Osteocyte (in vitro differentiated cells): ENCODE results near the gene ZNF358. TPM values are rescaled to one million over a fixed set of nuclear protein-coding genes. Genes with fewer than 3 reads are reported as not detected.

Experiments used
- DNase-seq: peaks from one replicate; pipeline ENCODE4 v3.0.0; 2021; ENCODE audit warnings: mixed read lengths; ENCODE audit not compliant: unreplicated experiment; ENCODE audit errors: extremely low spot score
- H3K27ac Mint-ChIP-seq: one replicate; pipeline ENCODE4 v1.8.0; 2021; ENCODE audit warnings: mild to moderate bottlenecking, mixed read lengths; ENCODE audit not compliant: unreplicated experiment
- H3K27me3 Mint-ChIP-seq: one replicate; pipeline ENCODE4 v1.8.0; 2021; ENCODE audit warnings: mixed read lengths; ENCODE audit not compliant: unreplicated experiment
- H3K36me3 Mint-ChIP-seq: one replicate; pipeline ENCODE4 v1.8.0; 2021; ENCODE audit warnings: mixed read lengths; ENCODE audit not compliant: unreplicated experiment
- H3K4me1 Mint-ChIP-seq: one replicate; pipeline ENCODE4 v1.8.0; 2021; ENCODE audit warnings: mixed read lengths; ENCODE audit not compliant: unreplicated experiment
- H3K4me3 Mint-ChIP-seq: one replicate; pipeline ENCODE4 v1.8.0; 2021; ENCODE audit warnings: mild to moderate bottlenecking, moderate library complexity, mixed read lengths; ENCODE audit not compliant: unreplicated experiment
- H3K9me3 Mint-ChIP-seq: one replicate; pipeline ENCODE4 v1.8.0; 2021; ENCODE audit warnings: mixed read lengths; ENCODE audit not compliant: unreplicated experiment
- CTCF ChIP-seq: fragments of 200-600 bp; sonication (generic); IDR thresholded peaks from 2 replicates; pipeline ENCODE4 v1.5.0; 2021; ENCODE audit warnings: antibody characterized with exemption, mild to moderate bottlenecking, moderate library complexity
- total RNA-seq: library from RNA; stranded (reverse); gene quantifications from 2 replicates; pipeline ENCODE4 v1.2.1, GENCODE V29; 2021

ZNF358 gene
- total RNA-seq, 1 donor from 2014 or later: 93.5 TPM

DNA sequence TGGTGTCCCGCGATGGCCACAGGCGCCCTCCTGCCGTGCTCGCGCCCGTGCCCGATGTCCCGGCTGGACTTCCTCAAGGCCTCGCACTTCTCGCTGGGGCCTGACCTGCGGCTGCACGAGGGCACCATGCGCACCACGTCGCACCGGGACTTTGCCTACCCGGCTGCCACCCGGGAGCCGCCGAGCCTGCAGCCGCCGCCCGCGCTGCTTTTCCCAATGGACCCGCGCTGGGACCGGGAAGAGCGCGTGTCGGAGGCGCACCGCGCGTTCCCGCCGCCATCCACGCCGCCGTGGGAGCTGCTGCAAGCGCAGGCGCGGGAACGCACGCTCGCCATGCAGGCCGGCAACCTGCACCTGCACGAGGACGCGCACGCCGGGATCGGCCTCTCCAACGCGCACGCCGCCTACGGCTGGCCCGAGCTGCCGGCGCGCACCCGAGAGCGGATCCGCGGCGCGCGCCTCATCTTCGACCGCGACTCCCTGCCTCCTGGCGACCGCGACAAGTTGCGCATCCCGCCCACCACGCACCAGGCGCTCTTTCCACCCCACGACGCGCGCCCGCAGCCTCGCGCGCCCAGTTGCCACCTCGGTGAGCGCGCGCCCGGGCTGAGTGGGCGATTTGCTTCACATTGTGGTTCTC, 15.0 kb upstream of the ZNF358 start:
- Mint-ChIP-seq H3K27me3 (peaks cover 18% of the 10 kb centered on the region), H3K36me3 (no peaks in the 10 kb centered on the region), H3K27ac (no peak overlapping the region), H3K4me1 (no peaks in the 10 kb centered on the region), H3K9me3 (no peaks in the 10 kb centered on the region), H3K4me3 (peak overlapping the region; percentile 70)
- DNase-seq: no peak
- peak; percentile 20 for TF ChIP-seq CTCF

GRCh38 chr19:7502552-7502951, 13.4 kb upstream of the ZNF358 start:
- no peaks in the 10 kb centered on the region for H3K9me3 Mint-ChIP-seq
- peaks cover 5% of the 10 kb centered on the region for H3K4me1 Mint-ChIP-seq
- no peak overlapping the region for H3K27ac Mint-ChIP-seq
- no peaks in the 10 kb centered on the region for H3K36me3 Mint-ChIP-seq
- no peak overlapping the region for H3K4me3 Mint-ChIP-seq
- DNase-seq: no peak
- TF ChIP-seq CTCF: no peak
- H3K27me3 Mint-ChIP-seq: peaks cover 18% of the 10 kb centered on the region

- Mint-ChIP-seq H3K9me3 (no peaks in the 10 kb centered on the region), H3K4me1 (peaks cover 11% of the 10 kb centered on the region), H3K27me3 (peaks cover 11% of the 10 kb centered on the region), H3K4me3 (no peak overlapping the region), H3K27ac (no peak overlapping the region), H3K36me3 (no peaks in the 10 kb centered on the region)
- DNase-seq: no peak
- no peak for TF ChIP-seq CTCF
Measured at GRCh38 chr19:7504684-7505083, 11.2 kb upstream of the ZNF358 start.

DNA sequence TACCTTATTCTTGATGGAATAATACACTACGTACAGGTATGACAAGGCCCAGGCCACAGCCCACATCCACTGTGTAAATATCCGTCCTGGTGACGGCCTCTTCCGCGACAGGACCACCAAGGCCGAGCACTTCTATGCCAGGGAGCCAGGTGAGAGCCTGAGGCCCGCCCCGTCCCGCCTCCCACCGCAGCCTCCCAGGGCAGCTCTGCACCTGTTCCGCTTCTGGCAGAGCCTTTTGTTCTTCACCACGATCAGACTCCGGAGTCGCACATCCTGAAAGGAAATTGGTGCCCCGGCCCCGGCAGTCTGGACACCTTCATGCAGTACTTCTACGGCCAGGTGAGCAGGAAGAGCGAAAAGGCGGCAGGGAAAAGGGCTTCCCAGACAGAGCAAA, 10.6 kb upstream of the ZNF358 start:
- Mint-ChIP-seq H3K4me1 (peaks cover 11% of the 10 kb centered on the region), H3K27ac (no peak overlapping the region), H3K4me3 (no peak overlapping the region), H3K9me3 (no peaks in the 10 kb centered on the region), H3K27me3 (peaks cover 9% of the 10 kb centered on the region), H3K36me3 (no peaks in the 10 kb centered on the region)
- TF ChIP-seq CTCF: no peak
- DNase-seq: no peak

DNA sequence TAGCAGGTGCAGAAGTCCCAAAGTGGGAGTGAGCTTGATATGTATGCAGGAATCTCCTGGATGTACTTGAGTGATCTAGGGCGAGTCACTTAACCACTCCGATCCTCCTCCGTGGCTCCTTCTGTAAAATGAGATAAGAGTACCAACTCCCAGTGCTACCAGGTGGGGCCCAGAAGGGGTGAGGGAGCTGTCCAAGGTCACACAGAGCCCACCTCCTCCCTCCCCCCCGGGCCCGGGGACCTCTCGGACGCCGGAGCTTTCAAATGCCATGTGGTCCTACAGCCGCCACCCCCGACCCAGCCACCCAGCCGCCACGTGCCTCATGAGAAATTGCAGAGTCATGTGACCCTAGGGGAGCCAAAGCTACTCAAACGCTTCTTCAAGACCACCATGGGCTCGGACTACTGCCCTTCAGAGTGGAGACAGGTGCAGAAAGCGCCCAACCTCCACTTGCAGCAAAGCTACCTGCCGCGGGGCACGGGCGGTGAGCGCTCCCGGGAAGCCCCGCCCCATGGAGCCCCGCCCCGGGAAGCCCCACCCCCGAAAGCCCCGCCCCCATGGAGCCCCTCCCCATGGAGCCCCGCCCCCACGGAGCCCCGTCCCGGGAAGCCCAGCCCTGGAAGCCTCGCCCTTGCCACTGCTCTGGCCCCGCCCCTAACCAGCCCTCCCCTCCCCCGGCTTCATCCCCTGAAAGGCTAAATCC, 10.1 kb upstream of the ZNF358 start:
- Mint-ChIP-seq H3K4me1 (peaks cover 11% of the 10 kb centered on the region), H3K36me3 (no peaks in the 10 kb centered on the region), H3K4me3 (no peak overlapping the region)

More for the DNA sequence above, 10.1 kb upstream of the ZNF358 start:
- Mint-ChIP-seq H3K27me3 (peaks cover 9% of the 10 kb centered on the region), H3K27ac (no peak overlapping the region), H3K9me3 (no peaks in the 10 kb centered on the region)
- DNase-seq: no peak
- TF ChIP-seq CTCF: no peak
